ENCODE measurements around the gene PI4KB. TPM values are rescaled to one million over a fixed set of nuclear protein-coding genes. Genes with fewer than 3 reads are reported as not detected.

The PI4KB gene
- total RNA-seq, 1 experiment from 2014 or later = 52.7 TPM

GRCh38 chr1:151290709-151291303 is 36.4 kb downstream of the PI4KB start:
- no peak for ATAC-seq
- in situ Hi-C loops (cut with HindIII; ENCODE audit: low pct_unique_long_range_greater_than_20kb, low sequenced_read_pairs) (no loop called here), intact Hi-C loops (cut with micrococcal nuclease; ENCODE audit: unreplicated experiment) (no loop called here)
- peaks cover 8% of the 10 kb centered on the region for H3K36me3 ChIP-seq (ENCODE audit: control insufficient read depth, insufficient read depth, low read length)
- H3K27ac ChIP-seq (ENCODE audit: low read length) = no peak overlapping the region
- no peak for TF ChIP-seq REST (IDR thresholded peaks at IDR 0.05; ENCODE audit: insufficient read depth in 1 of 2, low read depth in 2 of 2, low read length in 1 of 2)
- TF ChIP-seq CTCF (IDR thresholded peaks at IDR 0.05) = no peak
- no peak for TF ChIP-seq TCF7L2 (IDR thresholded peaks at IDR 0.05; ENCODE audit: low read depth, low read length)
- TF ChIP-seq SIN3A (IDR thresholded peaks at IDR 0.05; ENCODE audit: borderline replicate concordance, insufficient read depth, low read depth, low read length) = no peak
- no peak; the same call in 1 of the 2 replicates for TF ChIP-seq POLR2AphosphoS5 (IDR thresholded peaks at IDR 0.05; ENCODE audit: low read depth, low read length)
- DNase-seq (ENCODE audit: low read depth, low spot score) = no peak
- no peaks in the 10 kb centered on the region for H3K9me3 ChIP-seq (ENCODE audit: control insufficient read depth, insufficient read depth, low read depth, low read length)
- CTCF ChIA-PET = no interaction called here
- H3K27me3 ChIP-seq (ENCODE audit: control insufficient read depth, insufficient read depth, low read length) = no peaks in the 10 kb centered on the region
- peaks cover 3% of the 10 kb centered on the region; the same call in 1 of the 2 replicates for H3K4me1 ChIP-seq (ENCODE audit: control insufficient read depth, insufficient read depth, low read length)
- POLR2A ChIA-PET = no interaction called here
- no peak overlapping the region for H3K4me3 ChIP-seq (ENCODE audit: low read depth in 2 of 2, low read length in 2 of 2)
- no TSS peak for BruUV-seq (replicated peaks)

GRCh38 chr1:151289991-151290708 is 37.1 kb downstream of the PI4KB start:
- DNase-seq (ENCODE audit: low read depth, low spot score) = no peak
- no peaks in the 10 kb centered on the region for H3K9me3 ChIP-seq (ENCODE audit: control insufficient read depth, insufficient read depth, low read depth, low read length)
- ChIA-PET POLR2A (no interaction called here), CTCF (no interaction called here)
- no peaks in the 10 kb centered on the region for H3K27me3 ChIP-seq (ENCODE audit: control insufficient read depth, insufficient read depth, low read length)
- peaks cover 3% of the 10 kb centered on the region; the same call in 1 of the 2 replicates for H3K4me1 ChIP-seq (ENCODE audit: control insufficient read depth, insufficient read depth, low read length)
- peak; percentile 20; the same call in 1 of the 2 replicates for ATAC-seq
- intact Hi-C loops (cut with micrococcal nuclease; ENCODE audit: unreplicated experiment) (no loop called here), in situ Hi-C loops (cut with HindIII; ENCODE audit: low pct_unique_long_range_greater_than_20kb, low sequenced_read_pairs) (no loop called here)
- peaks cover 7% of the 10 kb centered on the region for H3K36me3 ChIP-seq (ENCODE audit: control insufficient read depth, insufficient read depth, low read length)
- H3K4me3 ChIP-seq (ENCODE audit: low read depth in 2 of 2, low read length in 2 of 2) = no peak overlapping the region
- TF ChIP-seq TCF7L2 (IDR thresholded peaks at IDR 0.05; ENCODE audit: low read depth, low read length) (no peak), POLR2AphosphoS5 (IDR thresholded peaks at IDR 0.05; ENCODE audit: low read depth, low read length) (peak; percentile 36; the same call in 1 of the 2 replicates), REST (IDR thresholded peaks at IDR 0.05; ENCODE audit: insufficient read depth in 1 of 2, low read depth in 2 of 2, low read length in 1 of 2) (no peak), SIN3A (IDR thresholded peaks at IDR 0.05; ENCODE audit: borderline replicate concordance, insufficient read depth, low read depth, low read length) (no peak), CTCF (IDR thresholded peaks at IDR 0.05) (no peak)
- no TSS peak for BruUV-seq (replicated peaks)
- no peak overlapping the region for H3K27ac ChIP-seq (ENCODE audit: low read length)
